Measurements from ENCODE around the gene BMP7.

BMP7 gene

DNA sequence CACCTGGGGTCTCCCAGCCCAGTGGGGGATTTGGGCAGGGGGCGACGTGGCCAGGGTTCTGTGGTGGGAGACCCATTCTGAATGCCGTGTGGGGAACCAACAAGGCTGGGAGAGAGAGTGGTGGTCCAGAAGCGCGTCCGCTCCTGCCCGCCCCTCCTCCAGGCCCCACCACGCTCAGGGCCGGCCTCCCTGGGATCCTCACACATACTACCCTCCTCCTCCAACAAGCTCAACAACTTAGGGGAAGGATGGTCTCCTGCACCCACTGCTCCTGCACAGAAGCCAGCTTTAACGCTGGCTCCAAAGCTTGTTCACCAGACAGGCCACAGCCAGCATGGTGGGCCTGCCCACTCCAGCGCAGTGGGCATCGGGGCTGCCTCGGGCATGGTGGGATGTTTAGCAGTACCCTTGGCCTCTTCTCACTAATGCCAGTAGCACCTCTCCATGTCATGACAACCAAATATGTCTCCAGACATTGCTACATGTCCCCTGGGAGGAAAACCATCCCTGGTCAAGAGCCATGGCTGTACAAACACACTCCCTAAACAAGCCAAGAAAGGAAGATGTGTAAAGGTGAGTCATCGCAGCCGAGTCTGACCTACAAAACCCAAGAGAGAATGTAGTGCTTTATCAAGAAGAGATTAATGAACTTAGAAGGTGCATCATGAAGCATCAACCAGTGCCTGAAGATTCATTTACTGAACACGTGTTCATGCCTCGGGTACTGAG lies 75.7 kb downstream of the BMP7 start:
- no peak for DNase-seq (ENCODE audit: low read depth)

DNA sequence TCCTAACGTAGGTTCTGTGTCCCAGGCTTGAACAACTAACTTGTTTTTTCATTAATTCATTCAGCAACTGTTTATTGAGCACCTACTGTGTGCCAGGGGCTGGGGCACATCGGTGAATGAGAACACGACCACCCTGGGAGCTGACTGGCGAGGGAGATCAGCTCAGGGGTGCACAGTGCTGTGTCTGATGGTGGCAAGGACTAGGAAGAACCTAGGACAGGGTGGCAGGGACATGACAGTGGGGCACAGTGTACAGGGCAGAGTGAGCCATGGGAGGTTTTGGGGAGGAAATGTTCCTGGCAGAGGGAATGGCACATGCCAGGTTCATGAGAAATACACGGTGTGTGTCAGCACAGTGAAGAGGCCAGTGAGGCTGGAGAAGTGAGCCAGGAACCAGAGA lies 76.7 kb downstream of the BMP7 start:
- DNase-seq (ENCODE audit: low read depth): no peak

DNA sequence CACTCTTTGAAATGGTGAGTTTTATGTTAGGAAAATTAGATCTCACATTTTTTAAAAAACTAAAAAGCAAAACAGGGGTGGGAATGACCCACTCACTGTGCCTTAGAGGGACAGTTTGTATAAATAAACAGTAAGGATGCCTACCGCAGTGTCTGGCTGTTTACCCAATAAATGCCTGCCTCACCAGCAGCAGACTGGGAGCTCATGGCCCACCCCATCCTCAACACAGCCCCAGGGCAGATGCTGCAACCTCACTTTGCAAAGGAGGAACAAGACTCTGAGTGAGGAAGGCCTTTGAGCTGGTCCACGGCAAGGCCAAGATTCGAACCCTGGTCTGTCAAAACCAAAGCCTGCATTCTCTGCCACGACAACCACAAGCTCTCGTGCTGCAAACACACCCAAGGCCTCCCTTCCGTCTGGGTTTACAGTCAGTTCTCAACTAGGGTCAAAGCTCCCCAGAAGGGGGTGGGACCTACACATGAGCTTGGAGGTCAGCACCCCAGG lies 77.8 kb downstream of the BMP7 start:
- DNase-seq (ENCODE audit: low read depth): no peak

DNA sequence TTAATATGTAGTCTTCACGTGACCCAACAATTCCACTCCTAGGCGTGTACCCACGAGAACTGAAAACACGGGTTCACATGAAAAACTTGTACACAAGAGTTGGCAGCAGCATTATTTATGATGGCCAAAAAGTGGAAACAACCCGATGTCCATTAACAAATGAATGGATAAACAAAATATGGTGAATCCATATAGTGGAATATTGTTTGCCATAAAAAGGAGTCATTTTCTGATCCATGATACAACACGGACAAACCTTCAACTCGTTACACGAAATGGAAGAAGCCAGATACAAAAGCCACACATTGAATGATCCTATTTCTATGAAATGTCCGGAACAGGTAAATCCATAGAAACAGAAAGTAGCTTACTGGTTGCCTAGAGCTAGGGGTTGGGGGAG lies 78.4 kb downstream of the BMP7 start:
- DNase-seq (ENCODE audit: low read depth): no peak

DNA sequence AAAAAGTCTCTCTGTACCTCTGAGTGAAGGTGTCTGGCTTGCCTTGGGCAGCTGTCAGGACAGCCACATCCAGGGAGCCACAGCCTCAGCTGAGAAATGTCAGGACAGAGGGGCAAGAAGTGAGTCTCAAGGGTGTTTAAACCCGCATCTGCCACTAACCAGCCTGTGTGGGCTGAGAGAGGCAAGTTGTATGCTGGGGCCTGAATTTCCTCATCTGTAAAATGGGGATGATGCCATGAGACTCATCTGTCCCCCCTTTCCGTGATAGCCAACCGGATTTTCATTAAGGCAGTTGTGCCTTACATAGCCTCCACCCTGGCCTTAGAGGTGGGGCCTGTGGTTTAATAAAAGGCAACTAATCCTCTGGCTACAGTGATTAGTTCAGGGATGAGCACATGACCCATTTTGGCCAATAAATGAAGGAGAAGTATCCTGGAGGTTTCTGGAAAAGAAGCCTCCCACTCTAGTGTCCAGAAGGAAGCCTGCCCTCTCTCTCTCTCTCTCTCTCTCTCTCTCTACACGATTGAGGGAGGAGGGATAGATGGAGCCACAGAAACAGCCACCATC lies 79.3 kb downstream of the BMP7 start:
- DNase-seq (ENCODE audit: low read depth): no peak

DNA sequence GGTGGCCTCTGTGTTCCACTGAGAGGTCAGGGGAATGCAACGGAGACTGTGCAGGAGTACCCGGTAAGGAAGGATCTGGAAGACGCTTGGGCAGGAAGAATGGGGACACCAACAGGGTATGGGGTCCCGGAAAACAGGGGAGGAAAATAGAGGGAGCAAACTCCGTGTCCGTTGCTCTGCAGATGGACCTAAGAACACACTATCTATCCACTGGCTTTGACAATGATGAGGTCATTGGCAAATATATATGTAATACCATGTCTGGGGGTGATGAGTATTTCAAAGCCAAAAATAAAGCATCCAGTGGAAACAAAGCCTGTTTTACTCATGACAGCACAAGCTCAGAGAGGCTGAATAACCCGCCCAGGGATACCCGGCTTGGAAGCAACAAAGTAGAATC lies 80.2 kb downstream of the BMP7 start:
- no peak for DNase-seq (ENCODE audit: low read depth)

DNA sequence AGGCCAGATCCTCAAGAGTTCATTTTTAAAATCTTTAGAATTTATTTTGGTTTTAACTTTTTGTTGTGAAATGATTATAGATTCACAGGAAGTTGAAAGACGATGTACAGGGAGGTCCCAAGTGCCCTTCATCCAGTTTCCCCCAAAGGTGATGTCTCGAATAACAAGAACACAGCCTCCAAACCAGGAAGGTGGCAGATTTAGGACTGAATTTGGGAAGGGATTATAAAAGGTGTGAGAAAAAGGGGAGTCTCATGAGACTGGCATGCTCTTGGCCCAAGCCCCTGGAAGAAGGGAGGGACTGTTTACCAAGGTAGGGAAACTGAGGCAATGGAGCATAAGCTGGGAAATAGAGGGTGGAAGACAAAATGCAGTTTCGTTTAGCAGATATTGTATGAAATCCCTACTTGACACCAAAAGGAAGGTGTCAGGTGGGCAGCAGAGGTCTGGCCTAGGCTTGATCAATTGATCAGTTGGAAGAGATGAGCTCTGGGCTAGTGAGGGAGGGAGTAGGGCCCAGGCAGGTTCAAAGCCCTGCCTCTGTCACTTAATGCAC lies 81.2 kb downstream of the BMP7 start:
- DNase-seq (ENCODE audit: low read depth): no peak

DNA sequence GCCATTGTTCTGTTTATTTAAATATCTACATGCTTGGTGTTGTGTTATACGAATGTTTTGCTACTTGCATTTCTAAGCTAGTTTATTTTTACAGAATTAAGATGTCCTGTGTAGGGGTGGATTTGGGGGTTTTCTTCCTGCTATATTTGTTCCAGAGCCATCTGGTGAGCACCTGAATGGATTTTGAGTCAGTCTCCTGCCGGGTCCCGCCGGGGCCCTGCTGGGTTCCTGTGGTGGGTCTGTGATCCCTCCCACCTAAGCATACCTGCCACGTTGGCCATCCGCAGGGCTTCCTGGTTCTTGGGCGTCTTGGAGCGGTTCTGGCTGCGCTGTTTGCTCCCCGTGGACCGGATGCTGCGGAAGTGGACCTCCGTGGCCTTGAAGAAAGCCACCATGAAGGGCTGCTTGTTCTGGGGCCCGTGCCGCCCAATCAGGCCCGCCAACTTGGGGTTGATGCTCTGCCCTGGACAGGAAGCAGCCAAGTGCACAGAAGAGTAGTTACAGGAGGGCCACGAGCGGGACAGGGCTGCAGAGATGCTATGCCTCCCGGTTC lies 82.9 kb downstream of the BMP7 start:
- no peak for DNase-seq (ENCODE audit: low read depth)

DNA sequence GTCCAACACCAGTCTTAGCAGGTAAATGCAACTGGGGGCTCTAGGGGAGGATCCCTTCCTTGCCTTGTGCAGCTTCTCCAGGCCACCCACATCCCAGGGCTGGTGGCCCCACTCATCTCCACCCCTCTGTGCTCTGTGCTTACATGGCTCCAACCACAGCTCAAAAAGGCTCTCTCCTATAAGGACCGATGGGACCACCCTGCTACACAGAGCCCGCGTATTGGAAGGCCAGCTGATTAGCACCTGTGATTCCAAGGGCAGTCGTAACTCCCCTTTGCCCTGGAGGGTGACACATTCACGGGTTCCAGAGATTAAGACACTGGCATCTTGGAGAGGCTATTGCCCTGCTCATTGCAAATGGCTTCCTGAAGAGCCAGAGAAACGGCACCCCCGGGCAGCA lies 84.8 kb downstream of the BMP7 start:
- DNase-seq (ENCODE audit: low read depth): no peak

DNA sequence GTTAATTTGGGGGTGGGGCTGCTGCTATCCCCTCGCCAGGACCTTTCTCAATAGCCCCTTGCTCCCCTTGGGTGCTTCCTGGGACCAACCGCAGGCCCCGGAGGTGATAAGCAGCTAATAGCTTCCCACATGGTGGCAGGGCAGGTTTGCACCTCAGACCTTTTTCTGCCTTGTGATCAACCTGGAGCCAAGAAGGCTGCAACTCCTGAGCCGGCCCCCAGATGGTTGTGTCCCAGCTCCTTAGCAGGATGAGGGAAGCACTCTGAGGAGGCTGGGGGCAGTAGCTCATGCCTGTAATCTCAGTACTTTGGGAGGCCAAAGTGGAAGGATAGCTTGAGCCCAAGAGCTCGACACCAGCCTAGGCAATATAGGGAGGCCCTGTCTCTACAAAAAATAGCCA lies 85.5 kb downstream of the BMP7 start:
- no peak for DNase-seq (ENCODE audit: low read depth)

DNA sequence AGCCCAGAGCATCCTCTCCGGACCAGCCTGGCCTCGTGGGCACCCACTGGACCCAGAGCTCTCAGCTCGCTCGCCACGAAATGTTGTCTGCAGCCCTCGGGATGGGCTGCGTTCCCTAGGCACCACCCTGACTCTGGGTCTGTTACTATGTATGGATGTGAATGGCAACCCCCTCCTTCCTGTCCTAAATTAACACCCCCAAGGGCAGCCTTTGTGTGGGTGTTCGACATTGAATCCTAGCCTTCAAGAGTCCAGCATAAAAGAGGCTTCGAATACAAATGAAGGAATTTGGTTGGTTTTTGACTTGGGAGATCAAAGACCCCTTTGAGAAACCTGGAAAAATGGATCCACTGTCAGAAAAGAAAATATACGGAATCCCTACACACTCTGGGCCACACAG lies 86.1 kb downstream of the BMP7 start:
- DNase-seq (ENCODE audit: low read depth): no peak

DNA sequence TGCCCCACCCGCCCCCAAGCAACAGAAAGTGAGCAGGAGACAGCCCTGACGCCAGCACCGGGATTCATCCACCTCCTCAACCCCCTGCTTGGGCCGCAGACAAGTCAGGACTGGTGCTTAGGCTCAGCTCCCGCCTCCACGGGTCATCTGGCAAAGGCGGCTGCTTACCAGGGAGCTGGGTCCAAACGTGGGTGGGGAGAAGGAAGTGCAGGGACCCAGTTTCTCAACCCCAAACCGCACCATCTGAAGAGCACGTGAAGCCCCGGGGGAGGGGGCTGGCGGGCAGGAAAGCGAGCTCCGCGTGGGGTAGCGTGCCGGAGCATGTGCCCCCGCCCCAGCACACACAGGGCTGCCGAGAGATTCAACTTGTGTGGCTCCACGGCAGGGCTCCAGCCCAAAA lies 87.2 kb downstream of the BMP7 start:
- DNase-seq (ENCODE audit: low read depth): no peak

DNA sequence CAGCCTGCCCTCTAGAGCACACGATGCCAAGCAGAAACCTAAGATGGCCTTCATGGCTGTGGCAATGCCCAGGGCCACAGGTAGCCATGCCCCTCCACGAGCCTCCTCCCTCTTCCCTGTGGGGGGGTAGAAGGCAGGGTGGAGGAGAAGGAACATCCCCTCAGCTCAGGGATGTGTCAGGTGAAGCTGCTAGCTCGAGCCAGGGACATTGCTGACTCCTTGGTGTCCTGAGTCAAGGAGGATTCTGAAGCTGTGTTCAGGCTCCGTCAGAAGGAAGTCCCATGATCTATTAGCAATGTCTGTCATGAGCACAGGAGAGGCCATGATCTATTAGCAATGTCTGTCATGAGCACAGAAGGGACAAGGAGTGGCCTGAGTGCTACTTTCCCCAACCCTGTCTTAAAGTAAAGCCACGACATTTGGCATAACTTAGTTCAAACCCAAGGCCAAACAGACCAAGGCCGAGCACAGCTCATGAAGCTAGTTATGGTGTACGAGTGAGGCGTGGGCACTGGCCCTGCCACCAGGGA lies 87.8 kb downstream of the BMP7 start:
- DNase-seq (ENCODE audit: low read depth): no peak

DNA sequence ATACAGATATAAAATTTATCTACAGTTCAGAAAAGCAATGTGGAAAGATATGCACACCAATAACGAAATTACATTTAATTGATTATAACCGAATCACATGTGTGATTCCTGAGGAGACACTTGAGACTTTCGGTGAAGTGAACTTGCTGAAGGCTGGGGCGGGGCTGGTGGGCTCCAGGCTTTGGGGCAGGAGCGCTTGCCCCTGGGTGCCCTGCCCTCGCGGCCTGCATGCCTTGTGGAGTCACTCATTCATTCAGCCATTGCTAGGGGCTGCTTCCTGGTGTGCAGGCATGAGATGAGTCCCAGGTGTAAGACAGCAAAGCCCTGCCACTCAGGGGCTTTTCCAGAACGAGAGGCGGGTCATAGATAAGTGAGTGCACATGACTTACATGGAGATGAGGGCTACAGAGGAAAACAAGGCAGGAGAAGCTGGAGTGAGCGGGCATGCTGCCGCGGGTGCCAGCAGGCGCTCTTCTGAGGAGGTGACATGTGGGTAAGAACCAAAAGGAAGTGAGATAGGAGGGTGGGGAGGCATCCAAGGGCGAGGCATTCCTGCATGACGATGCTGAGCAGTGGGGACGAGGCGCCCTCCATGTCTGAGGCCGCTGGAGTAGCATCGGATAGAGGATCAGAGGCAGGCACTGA lies 88.7 kb downstream of the BMP7 start:
- DNase-seq (ENCODE audit: low read depth): no peak

DNA sequence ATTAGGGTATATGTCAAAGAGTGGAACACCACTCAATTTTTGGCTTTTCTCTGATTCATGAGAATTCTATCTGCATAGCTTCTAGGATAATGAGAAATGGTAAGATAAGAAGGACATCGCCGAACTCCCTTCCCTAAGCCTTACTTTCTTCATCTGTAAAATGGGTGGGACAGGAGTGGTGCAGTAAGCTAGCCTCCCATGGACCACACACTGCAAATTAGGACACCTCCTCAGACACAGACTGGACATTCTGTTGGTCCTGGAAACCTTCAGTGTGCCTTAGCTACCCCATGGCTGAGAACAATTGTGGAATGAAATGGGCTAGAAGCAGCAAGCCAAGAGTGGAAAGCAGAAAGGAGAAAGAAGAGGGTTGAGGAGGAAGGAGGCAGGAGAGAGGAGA lies 89.6 kb downstream of the BMP7 start:
- DNase-seq (ENCODE audit: low read depth): no peak

DNA sequence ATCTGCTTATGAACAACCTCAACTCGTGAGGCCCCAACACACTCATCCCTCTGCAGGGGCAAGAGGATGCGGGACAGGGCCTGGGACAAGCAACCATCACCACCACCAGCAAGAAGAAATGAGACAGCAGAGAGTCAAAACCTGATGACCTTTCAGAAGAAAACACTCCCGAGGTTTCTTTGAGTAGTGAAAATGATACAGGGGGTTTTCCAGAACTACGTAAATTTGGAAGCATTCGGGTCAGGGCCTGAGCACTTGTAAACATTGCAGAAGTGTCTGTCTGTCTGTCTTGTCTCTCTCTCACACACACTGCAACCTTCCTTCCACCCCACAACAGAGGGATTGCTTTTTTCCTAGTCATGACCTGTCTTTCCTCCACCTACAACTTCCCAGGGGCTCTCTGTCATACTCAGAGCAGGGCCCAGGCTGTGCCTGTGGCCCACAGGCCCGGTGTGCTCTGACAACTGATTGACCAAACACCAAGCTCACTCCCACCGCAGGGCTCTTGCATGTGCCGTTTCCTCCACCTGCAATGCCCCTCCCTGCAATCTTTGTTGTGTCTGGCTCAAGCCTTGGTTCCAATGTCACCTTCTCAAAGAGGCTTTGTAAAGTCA lies 90.9 kb downstream of the BMP7 start:
- DNase-seq (ENCODE audit: low read depth): no peak

DNA sequence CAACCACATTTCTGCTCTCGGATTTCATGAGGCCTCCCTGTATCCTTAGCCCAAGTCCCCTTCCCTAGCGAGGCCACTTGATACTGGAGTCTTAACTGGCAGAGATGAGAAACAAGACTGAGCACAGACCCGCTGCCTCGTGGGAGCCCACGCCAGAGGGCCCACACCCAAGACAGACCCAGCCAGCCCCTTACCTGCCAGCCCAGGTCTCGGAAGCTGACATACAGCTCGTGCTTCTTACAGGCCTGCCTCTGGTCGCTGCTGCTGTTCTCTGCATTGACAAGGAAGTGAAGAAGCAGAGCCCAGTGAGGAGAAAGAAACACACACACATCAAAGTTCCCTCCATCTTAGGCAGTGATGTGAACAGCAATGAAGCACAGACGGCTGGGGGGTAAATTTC lies 91.7 kb downstream of the BMP7 start:
- no peak for DNase-seq (ENCODE audit: low read depth)

DNA sequence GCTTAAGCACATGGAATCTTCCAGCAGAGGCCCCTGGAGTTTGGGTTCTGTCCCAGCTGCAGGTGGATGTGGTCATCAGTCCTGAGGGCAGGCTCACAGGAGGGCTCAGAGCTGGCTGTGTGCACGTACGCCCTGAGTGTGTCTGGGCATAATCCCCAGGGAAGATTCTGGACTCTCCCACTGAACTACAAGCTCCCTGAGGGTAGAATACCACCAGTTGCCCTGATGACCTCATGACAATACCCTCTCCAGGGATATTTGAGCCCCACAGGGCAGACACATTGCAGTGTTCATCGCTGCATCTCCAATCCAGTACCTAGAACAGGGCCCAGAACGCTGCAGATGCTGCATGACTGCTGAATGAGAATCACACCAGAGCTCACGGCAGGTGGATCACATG lies 92.5 kb downstream of the BMP7 start:
- DNase-seq (ENCODE audit: low read depth): no peak

DNA sequence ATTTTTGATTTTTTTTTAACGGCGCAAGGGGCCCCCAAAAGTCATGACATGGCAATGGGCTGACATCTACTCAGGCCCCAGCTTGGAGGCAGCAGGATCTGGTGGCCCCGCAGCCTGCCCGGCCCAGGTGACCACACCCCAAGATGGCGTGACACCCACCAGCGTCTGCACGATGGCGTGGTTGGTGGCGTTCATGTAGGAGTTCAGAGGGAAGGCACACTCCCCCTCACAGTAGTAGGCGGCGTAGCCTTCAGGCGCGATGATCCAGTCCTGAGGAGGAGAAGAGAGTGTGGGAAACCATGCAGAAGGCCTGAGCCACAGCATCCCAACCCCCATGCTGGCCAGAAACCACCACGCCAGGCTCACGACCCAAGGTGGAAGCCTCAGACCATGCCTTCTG lies 93.4 kb downstream of the BMP7 start:
- DNase-seq (ENCODE audit: low read depth): no peak

DNA sequence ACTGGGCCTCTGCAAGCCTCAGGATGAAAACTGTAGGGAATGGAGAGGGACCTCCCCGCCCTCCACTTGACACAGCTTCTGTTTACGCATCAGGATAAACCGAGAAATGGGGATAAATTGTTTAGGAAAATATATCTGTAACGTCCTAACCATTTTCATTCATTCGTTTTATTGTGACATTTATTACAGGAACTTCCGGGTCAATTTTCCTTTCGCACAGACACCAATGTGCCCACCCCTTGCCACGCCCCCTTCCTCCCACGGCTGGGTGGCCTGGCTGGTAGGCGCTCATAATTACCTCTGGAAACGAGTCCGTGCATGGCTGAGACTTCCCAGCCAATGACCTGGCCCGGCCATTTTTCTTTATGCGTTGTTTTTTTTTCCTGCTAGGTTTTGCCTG lies 96.1 kb downstream of the BMP7 start:
- no peak for DNase-seq (ENCODE audit: low read depth)

DNA sequence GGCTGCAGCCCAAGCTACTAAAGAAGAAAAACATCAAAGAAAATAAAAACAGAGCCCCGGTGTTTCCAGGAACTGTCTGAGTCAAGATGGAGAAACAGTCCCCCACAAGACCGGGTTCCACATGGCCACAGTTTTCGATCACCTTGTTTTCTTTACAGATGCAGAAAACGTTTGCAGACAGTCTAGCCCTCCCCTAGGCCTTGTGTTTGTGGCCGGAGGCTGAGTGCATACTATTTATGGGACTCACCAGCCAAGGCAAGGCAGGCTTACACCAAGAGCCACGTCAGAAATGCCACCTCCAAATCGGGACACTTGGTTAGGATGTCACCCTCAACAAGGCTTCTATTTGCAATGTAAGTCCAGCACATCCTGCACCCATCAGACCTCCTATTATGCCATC lies 97.3 kb downstream of the BMP7 start:
- DNase-seq (ENCODE audit: low read depth): no peak

DNA sequence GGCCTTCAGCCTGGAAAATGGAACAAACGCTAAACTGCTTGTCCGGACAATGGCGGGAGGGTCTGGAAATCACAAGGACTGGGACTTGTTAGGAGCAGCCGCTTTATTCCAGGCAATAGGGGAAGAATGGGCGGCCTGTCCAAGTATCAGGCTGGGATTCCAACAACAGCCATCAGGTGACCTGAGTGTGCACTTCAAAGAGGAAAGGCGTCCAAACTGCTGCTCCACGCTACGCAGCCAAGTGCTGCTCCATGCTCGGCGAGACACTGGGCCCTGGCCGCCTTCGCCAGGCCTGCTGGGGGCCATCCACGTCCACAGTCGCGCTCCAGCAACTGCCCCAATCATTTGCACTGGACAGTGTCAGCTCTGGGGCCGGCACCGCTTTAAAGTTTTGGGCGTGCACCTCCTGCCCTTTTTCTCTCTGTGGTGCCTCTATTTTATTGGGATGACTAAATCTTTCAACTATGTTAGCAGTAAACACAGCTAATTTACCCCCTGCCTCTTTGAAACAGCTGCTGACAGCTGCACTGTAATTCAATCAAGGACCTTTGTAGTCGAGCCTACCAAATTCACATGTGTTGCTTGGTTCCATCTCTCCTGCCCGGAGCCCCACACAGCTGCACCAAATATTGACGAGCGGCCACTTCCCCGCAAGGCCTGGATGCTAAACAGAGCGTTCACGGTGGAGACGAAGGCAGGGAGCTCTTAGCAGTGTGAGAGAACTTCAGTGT lies 98.3 kb downstream of the BMP7 start:
- DNase-seq (ENCODE audit: low read depth): no peak

Data from HS-5 (cell line).